SU-DHL-6 (cell line): ENCODE data around the gene ZC3H7A.
"Not testable (repeated sequence)": the region's sequence is repeated elsewhere in the genome, so short reads cannot be mapped to it uniquely, and the experiment has no call there.

ENCODE experiments used
- H2AFZ ChIP-seq: fragments of 200-600 bp; sonication (generic); 2 replicates; pipeline ENCODE4 v1.6.1; 2014; ENCODE audit warnings: low read depth, mild to moderate bottlenecking, moderate library complexity, mixed read lengths, antibody characterized with exemption, low read length; ENCODE audit not compliant: severe bottlenecking
- H3F3A ChIP-seq: fragments of 200-600 bp; shearing (Covaris generic); 2 replicates; pipeline ENCODE4 v1.6.0; 2016; ENCODE audit warnings: antibody characterized with exemption, mild to moderate bottlenecking; ENCODE audit not compliant: insufficient read depth
- H3K27ac ChIP-seq: fragments of 200-600 bp; sonication (generic); 2 replicates; pipeline ENCODE4 v1.5.1; 2016; ENCODE audit warnings: low read depth, mild to moderate bottlenecking, low read length, moderate library complexity, mixed read lengths
- H3K27me3 ChIP-seq: fragments of 200-600 bp; sonication (generic), shearing (Covaris generic); 2 replicates; pipeline ENCODE4 v1.6.0; 2014; ENCODE audit warnings: mild to moderate bottlenecking, low read length
- H3K36me3 ChIP-seq: fragments of 200-600 bp; sonication (generic); 2 replicates; pipeline ENCODE4 v1.6.1; 2014; ENCODE audit warnings: mild to moderate bottlenecking, low read length, mixed read lengths
- H3K4me2 ChIP-seq: fragments of 300-600, 200-600 bp; shearing (Covaris generic), sonication (generic); 2 replicates; pipeline ENCODE4 v1.6.0; 2014; ENCODE audit warnings: low read length, low read depth, mild to moderate bottlenecking; ENCODE audit not compliant: poor library complexity, severe bottlenecking
- H3K4me3 ChIP-seq: fragments of 200-600 bp; sonication (generic); 2 replicates; pipeline ENCODE4 v1.5.1; 2014; ENCODE audit warnings: antibody characterized with exemption, low read length, mild to moderate bottlenecking, mixed read lengths; ENCODE audit not compliant: insufficient read depth, poor library complexity, severe bottlenecking
- H3K79me2 ChIP-seq: fragments of 200-600 bp; sonication (generic); 2 replicates; pipeline ENCODE4 v1.6.1; 2014; ENCODE audit warnings: mild to moderate bottlenecking, low read length, moderate library complexity; ENCODE audit not compliant: insufficient read depth
- H3K9ac ChIP-seq: fragments of 200-600 bp; sonication (generic); 2 replicates; pipeline ENCODE4 v1.7.0; 2014; ENCODE audit warnings: mild to moderate bottlenecking, low read length
- H3K9me2 ChIP-seq: fragments of 200-600 bp; sonication (generic); replicated peaks from 2 replicates; pipeline ENCODE4 v1.6.1; 2014; ENCODE audit warnings: low read length; ENCODE audit not compliant: insufficient read depth
- H3K9me3 ChIP-seq: fragments of 200-600 bp; sonication (generic); 2 replicates; pipeline ENCODE4 v1.6.1; 2014; ENCODE audit warnings: low read length, mixed read lengths; ENCODE audit not compliant: insufficient read depth
- H4K20me1 ChIP-seq: fragments of 200-600 bp; sonication (generic); 2 replicates; pipeline ENCODE4 v1.6.1; 2014; ENCODE audit warnings: low read depth, mild to moderate bottlenecking, antibody characterized with exemption, low read length, moderate library complexity, mixed read lengths
- EZH2phosphoT487 ChIP-seq: fragments of 200-600 bp; sonication (generic), shearing (Covaris generic); conservative IDR thresholded peaks from 2 replicates; pipeline ENCODE4 v1.6.1; 2018; ENCODE audit warnings: mild to moderate bottlenecking, antibody characterized with exemption, low read length, moderate library complexity, mixed read lengths
- TF ChIP-seq, protein P1 (sequence below): fragments of 200-600 bp; sonication (generic); IDR thresholded peaks from one replicate; pipeline ENCODE4 v1.5.1; 2017; ENCODE audit warnings: antibody characterized with exemption, mild to moderate bottlenecking, low read length, moderate library complexity; ENCODE audit not compliant: insufficient read depth, poor library complexity, severe bottlenecking

ZC3H7A gene

DNA sequence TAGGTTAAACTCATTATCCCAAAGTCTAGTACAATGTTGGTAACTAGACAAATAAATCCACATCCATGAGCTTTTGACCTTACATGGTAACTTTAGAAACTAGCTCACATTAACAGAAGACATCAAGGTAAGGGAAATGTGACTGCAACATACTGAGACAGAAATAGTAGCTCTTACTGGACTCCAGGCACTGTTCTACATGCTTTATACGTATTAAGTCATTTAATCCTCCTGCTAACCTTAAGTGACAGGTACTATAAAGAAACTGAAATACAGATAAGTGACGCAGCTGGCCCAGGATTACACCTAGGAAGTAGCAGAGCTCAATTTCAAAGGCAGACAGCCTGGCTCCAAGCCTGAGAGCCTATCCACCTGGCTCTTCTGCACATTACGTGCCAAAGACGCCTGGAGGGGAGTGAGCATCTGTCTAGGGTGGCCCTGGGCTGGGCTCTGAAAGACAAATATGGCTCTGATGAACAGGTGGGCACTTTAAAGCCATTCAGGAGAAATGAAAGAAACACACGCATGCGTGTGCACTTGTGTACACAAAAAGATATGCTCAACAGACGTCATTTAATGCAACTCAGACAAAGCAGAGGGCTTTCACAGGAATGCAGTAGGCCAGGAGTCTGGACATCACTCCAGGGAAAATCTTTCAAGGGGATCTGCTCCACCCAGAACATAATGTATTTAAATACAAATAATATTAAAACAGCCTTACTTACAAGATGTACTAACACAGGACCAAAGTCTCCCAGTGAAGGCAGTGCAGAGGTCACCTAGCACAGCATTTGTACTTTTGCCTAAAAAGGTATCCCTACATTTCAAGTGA, 4.4 kb downstream of the ZC3H7A start:
- H3K4me2 ChIP-seq, result peak overlapping the region; percentile 96
- H3K36me3 ChIP-seq, result peaks cover 6% of the 10 kb centered on the region; the same call in 1 of the 2 replicates
- H3K9ac ChIP-seq, result 0 out of 2 replicates have a peak overlapping the region, but pooled peaks have one; percentile 1
- no peak overlapping the region for H2AFZ ChIP-seq
- peak overlapping the region; percentile 18 for H3K27ac ChIP-seq
- H3F3A ChIP-seq, result peaks cover 14% of the 10 kb centered on the region
- peaks cover 92% of the 10 kb centered on the region for H3K79me2 ChIP-seq
- no peaks in the 10 kb centered on the region for H3K27me3 ChIP-seq
- H3K9me2 ChIP-seq, result no peaks in the 10 kb centered on the region
- H3K9me3 ChIP-seq, result no peaks in the 10 kb centered on the region
- H3K4me3 ChIP-seq, result no peak overlapping the region
- TF ChIP-seq, protein P1, sequence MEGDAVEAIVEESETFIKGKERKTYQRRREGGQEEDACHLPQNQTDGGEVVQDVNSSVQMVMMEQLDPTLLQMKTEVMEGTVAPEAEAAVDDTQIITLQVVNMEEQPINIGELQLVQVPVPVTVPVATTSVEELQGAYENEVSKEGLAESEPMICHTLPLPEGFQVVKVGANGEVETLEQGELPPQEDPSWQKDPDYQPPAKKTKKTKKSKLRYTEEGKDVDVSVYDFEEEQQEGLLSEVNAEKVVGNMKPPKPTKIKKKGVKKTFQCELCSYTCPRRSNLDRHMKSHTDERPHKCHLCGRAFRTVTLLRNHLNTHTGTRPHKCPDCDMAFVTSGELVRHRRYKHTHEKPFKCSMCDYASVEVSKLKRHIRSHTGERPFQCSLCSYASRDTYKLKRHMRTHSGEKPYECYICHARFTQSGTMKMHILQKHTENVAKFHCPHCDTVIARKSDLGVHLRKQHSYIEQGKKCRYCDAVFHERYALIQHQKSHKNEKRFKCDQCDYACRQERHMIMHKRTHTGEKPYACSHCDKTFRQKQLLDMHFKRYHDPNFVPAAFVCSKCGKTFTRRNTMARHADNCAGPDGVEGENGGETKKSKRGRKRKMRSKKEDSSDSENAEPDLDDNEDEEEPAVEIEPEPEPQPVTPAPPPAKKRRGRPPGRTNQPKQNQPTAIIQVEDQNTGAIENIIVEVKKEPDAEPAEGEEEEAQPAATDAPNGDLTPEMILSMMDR, result no peak
- TF ChIP-seq EZH2phosphoT487, result no peak
- H4K20me1 ChIP-seq, result peaks cover 4% of the 10 kb centered on the region; the same call in 1 of the 2 replicates

DNA sequence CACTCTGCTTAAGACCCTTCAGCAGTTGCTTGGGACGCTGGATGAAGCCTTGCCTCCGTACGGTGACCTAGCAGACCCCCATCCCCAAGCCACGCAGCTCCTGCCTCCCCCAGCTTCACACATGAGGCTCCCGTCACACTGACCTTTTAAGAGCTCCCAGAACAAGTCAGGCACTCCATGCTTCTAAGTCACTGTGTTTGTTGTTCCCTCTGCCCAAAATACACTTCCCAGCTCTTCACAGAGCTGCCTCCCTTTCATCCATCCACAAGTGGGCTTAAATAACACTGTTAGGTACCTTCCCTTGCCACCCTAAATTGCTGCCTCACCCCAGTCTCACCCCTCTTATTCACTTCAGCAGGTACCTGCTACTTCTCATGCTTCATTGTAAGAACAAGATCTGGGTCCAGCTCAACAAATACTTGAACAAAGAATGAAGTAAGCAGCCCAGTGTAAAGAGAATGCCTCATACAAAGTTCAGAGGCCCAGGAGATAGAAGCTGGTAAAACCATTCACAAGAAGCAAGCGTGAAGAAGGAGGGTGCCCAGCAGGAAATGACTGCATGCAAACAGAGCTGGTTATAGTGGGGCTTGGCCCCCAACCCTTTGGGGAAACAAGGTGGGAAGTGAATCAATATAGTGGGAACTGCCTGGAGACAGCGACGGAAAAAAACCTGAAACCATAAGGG, 5.8 kb downstream of the ZC3H7A start:
- Histone ChIP-seq H3K79me2 (peaks cover 100% of the 10 kb centered on the region), H3K36me3 (peaks cover 6% of the 10 kb centered on the region; the same call in 1 of the 2 replicates), H4K20me1 (peaks cover 4% of the 10 kb centered on the region; the same call in 1 of the 2 replicates), H3K9me3 (no peaks in the 10 kb centered on the region), H3K27ac (peak overlapping the region; percentile 9; the same call in 1 of the 2 replicates), H3K9me2 (no peaks in the 10 kb centered on the region), H3K4me2 (no peak overlapping the region), H3K27me3 (no peaks in the 10 kb centered on the region), H2AFZ (no peak overlapping the region), H3F3A (peaks cover 20% of the 10 kb centered on the region), H3K9ac (no peak overlapping the region), H3K4me3 (no peak overlapping the region)
- TF ChIP-seq, protein P1, result no peak
- no peak for TF ChIP-seq EZH2phosphoT487

DNA sequence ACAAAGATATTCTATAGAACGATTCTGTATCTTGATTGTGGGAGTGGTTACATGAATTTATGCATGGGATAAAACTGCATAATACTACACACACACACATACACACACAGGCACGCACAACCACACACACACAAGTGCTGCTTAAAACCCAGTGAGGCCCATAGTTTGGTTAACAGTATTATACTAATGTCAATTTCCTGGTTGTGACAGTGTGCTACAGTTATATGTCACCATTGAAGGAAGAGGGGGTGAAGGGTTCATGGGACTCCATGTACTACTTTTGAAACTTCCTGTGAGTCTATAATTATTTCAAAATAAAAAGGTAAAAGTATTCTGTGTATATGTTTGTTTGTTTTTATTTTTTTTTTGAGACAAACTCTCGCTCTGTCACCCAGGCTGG, 8.1 kb downstream of the ZC3H7A start:
- TF ChIP-seq, protein P1, result no peak
- Histone ChIP-seq H3K4me2 (no peak overlapping the region), H3F3A (peaks cover 26% of the 10 kb centered on the region), H3K4me3 (no peak overlapping the region), H3K79me2 (peaks cover 97% of the 10 kb centered on the region), H3K9ac (no peak overlapping the region), H4K20me1 (peaks cover 4% of the 10 kb centered on the region; the same call in 1 of the 2 replicates), H3K9me3 (no peaks in the 10 kb centered on the region), H3K36me3 (no peaks in the 10 kb centered on the region), H3K27me3 (no peaks in the 10 kb centered on the region), H2AFZ (no peak overlapping the region), H3K27ac (no peak overlapping the region), H3K9me2 (no peaks in the 10 kb centered on the region)

DNA sequence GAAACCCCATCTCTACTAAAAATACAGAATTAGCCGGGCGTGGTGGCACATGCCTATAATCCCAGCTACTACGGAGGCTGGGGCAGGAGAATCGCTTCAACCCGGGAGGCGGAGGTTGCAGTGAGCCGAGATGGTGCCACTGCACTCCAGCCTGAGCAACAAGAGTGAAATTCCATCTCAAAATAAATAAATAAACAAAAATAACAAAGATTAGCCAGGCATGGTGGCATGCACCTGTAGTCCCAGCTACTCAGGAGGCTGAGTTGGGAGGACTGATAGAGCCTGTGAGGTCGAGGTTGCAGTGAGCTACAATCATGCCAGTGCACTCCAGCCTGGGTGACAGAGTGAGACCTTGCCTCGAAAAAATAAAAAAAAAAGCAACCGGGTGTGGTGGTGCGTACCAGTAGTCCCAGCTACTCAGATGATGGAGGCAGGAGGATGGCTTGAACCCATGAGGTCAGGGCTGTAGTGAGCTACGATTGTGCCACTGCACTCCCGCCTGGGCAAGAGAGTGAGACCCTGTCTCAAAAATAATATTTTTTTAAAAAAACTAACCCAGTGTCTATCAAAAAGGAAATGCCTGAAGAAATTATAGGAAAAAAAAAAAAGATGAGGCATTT, 12.0 kb downstream of the ZC3H7A start:
- not testable (repeated sequence) for H3K36me3 ChIP-seq, H3K9me2 ChIP-seq, H3K27me3 ChIP-seq, H2AFZ ChIP-seq, H3K9me3 ChIP-seq, H3K4me3 ChIP-seq, H4K20me1 ChIP-seq, H3K9ac ChIP-seq
- H3F3A ChIP-seq, result peaks cover 55% of the 10 kb centered on the region
- peaks cover 93% of the 10 kb centered on the region for H3K79me2 ChIP-seq
- peak overlapping the region; percentile 13 for H3K4me2 ChIP-seq
- peak overlapping the region; percentile 55 for H3K27ac ChIP-seq

DNA sequence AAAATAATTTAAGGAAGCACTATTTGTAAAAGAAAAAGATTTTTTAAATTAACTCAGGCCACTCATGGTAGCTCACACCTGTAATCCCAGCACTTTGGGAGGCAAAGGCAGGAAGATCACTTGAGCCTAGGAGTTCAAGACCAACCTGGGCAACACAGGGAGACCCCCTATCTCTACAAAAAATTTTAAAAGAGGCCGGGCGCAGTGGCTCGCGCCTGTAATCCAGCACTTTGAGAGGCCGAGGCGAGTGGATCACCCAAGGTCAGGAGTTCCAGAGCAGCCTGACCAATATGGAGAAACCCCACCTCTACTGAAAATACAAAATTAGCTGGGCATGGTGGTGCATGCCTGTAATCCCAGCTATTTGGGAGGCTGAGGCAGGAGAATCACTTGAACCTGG, 12.7 kb downstream of the ZC3H7A start:
- H3K9me2 ChIP-seq, H3K27me3 ChIP-seq, H3K9me3 ChIP-seq, H2AFZ ChIP-seq, H4K20me1 ChIP-seq, H3K4me3 ChIP-seq: not testable (repeated sequence)
- Histone ChIP-seq H3K27ac (peak overlapping the region; percentile 91), H3K36me3 (peaks cover 12% of the 10 kb centered on the region; the same call in 1 of the 2 replicates), H3K4me2 (peak overlapping the region; percentile 87), H3K9ac (0 out of 2 replicates have a peak overlapping the region, but pooled peaks have one; percentile 67), H3K79me2 (peaks cover 93% of the 10 kb centered on the region), H3F3A (peaks cover 60% of the 10 kb centered on the region)
